ENCODE data around the gene SPNS2. TPM values are rescaled to one million over a fixed set of nuclear protein-coding genes. Genes with fewer than 3 reads are reported as not detected.

Gene SPNS2
- polyA plus RNA-seq, 1 donor (not counting 4 experiments of a cell fraction or from before 2014, with no cell fraction given), result 0.10 TPM

GRCh38 chr17:4548061-4548461, 49.4 kb downstream of the SPNS2 start:
- Histone ChIP-seq H3K27ac (ENCODE audit: control insufficient read depth, insufficient read depth, low read length) (no peak overlapping the region), H2AFZ (ENCODE audit: control insufficient read depth, low read length) (no peak overlapping the region), H3K9ac (ENCODE audit: control insufficient read depth, extremely low read depth, insufficient read depth, low read length) (no peak overlapping the region), H3K27me3 (ENCODE audit: control insufficient read depth, extremely low read depth, insufficient read depth, low read length) (no peaks in the 10 kb centered on the region), H3K4me1 (ENCODE audit: control insufficient read depth, extremely low read depth, insufficient read depth, low read length) (peaks cover 19% of the 10 kb centered on the region), H3K9me1 (ENCODE audit: control insufficient read depth, extremely low read depth, insufficient read depth, low read length) (no peaks in the 10 kb centered on the region), H3K4me3 (ENCODE audit: control insufficient read depth in 2 of 3, extremely low read depth in 1 of 3, insufficient read depth in 2 of 3, low read depth in 1 of 3, low read length in 3 of 3) (no peak overlapping the region), H3K79me2 (ENCODE audit: control insufficient read depth, insufficient read depth, low read length) (peaks cover 11% of the 10 kb centered on the region), H3K9me3 (ENCODE audit: control insufficient read depth, low read depth, low read length) (no peaks in the 10 kb centered on the region), H3K36me3 (ENCODE audit: control insufficient read depth in 2 of 2, extremely low read depth in 1 of 2, insufficient read depth in 2 of 2, low read length in 2 of 2) (peaks cover 59 to 67% of the 10 kb centered on the region in 2 experiments), H3K4me2 (ENCODE audit: control insufficient read depth, extremely low read depth, insufficient read depth, low read depth, low read length) (no peak overlapping the region), H4K20me1 (ENCODE audit: control insufficient read depth, extremely low read depth, insufficient read depth, low read length) (peaks cover 7% of the 10 kb centered on the region)
- FAIRE-seq, result no peak
- no peak for DNase-seq (ENCODE audit: low read depth, low spot score)
- dilution Hi-C loops (cut with MboI; ENCODE audit: extremely low pct_ligation_motif_present, low sequenced_read_pairs), result no loop called here
- no peak for TF ChIP-seq CTCF (optimal IDR thresholded peaks at IDR 0.05 in 1 of 3, IDR thresholded peaks at IDR 0.05 in 1 of 3, conservative IDR thresholded peaks at IDR 0.05 in 1 of 3; ENCODE audit: extremely low read depth in 1 of 3, insufficient read depth in 2 of 3, low read length in 3 of 3)
- TF ChIP-seq EZH2 (IDR thresholded peaks at IDR 0.05; ENCODE audit: low read length), result no peak

- TF ChIP-seq CTCF (optimal IDR thresholded peaks at IDR 0.05 in 1 of 3, IDR thresholded peaks at IDR 0.05 in 1 of 3, conservative IDR thresholded peaks at IDR 0.05 in 1 of 3; ENCODE audit: extremely low read depth in 1 of 3, insufficient read depth in 2 of 3, low read length in 3 of 3) (no peak), EZH2 (IDR thresholded peaks at IDR 0.05; ENCODE audit: low read length) (no peak)
- H3K9me3 ChIP-seq (ENCODE audit: control insufficient read depth, low read depth, low read length), result no peaks in the 10 kb centered on the region
- no peak overlapping the region for H3K4me2 ChIP-seq (ENCODE audit: control insufficient read depth, extremely low read depth, insufficient read depth, low read depth, low read length)
- no peaks in the 10 kb centered on the region for H3K9me1 ChIP-seq (ENCODE audit: control insufficient read depth, extremely low read depth, insufficient read depth, low read length)
- DNase-seq (ENCODE audit: low read depth, low spot score) (no peak), FAIRE-seq (no peak)
- H3K79me2 ChIP-seq (ENCODE audit: control insufficient read depth, insufficient read depth, low read length), result peaks cover 19% of the 10 kb centered on the region
- peaks cover 59 to 67% of the 10 kb centered on the region in 2 experiments for H3K36me3 ChIP-seq (ENCODE audit: control insufficient read depth in 2 of 2, extremely low read depth in 1 of 2, insufficient read depth in 2 of 2, low read length in 2 of 2)
- H3K4me3 ChIP-seq (ENCODE audit: control insufficient read depth in 2 of 3, extremely low read depth in 1 of 3, insufficient read depth in 2 of 3, low read depth in 1 of 3, low read length in 3 of 3), result no peak overlapping the region
- peaks cover 7% of the 10 kb centered on the region for H4K20me1 ChIP-seq (ENCODE audit: control insufficient read depth, extremely low read depth, insufficient read depth, low read length)
- dilution Hi-C loops (cut with MboI; ENCODE audit: extremely low pct_ligation_motif_present, low sequenced_read_pairs), result no loop called here
- H3K9ac ChIP-seq (ENCODE audit: control insufficient read depth, extremely low read depth, insufficient read depth, low read length), result no peak overlapping the region
- H3K27me3 ChIP-seq (ENCODE audit: control insufficient read depth, extremely low read depth, insufficient read depth, low read length), result no peaks in the 10 kb centered on the region
- H2AFZ ChIP-seq (ENCODE audit: control insufficient read depth, low read length), result no peak overlapping the region
- no peak overlapping the region for H3K27ac ChIP-seq (ENCODE audit: control insufficient read depth, insufficient read depth, low read length)
- H3K4me1 ChIP-seq (ENCODE audit: control insufficient read depth, extremely low read depth, insufficient read depth, low read length), result peaks cover 12% of the 10 kb centered on the region
These were observed 50.2 kb downstream of the SPNS2 start for GRCh38 chr17:4548721-4549531.
